Stimulated activated naive CD4-positive, alpha-beta T cell treated with Interleukin-2 at 50 U/mL for 16 hours (primary cell): Measurements from ENCODE around the gene SLC27A5.
A peak's percentile ranks its signal among the peaks of the same experiment; 100 is the strongest.
"Not testable (repeated sequence)": the region's sequence is repeated elsewhere in the genome, so short reads cannot be mapped to it uniquely, and the experiment has no call there.

Experiments
- DNase-seq: peaks from one replicate; lab custom pipeline; 2025; lab: John Stamatoyannopoulos, UW

The SLC27A5 gene

DNA sequence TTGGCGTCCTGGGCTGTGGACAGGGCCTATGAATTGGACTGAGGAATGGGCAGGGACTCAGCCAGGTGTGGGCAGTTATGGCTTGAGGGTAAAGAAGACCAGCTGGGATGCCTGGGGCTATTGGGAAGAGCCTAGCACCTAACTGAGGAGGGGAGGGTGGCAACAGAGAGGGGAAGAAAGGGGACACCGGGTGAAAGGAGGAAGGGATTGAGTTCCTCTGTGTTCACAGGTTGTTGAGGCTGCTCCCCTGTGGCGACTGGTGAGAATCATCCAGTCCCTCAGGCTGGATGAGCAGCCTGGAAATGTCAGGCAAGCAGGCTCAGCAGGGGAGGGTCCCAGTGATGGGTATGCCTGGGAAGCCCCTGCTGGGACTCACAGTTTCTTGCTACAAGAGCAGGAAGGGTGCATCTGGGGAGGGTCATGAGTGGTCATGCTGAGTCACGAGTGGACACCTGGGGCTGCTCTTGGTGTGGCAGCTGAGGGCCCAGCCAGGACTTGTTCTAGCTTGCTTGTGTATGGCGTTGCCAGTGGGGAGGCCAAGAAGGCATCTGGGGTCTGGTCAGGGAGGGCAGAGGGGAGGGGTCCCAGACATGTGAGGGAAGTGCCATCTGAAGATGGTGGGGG lies 43.5 kb downstream of the SLC27A5 start:
- no peak for DNase-seq

GRCh38 chr19:58466760-58467589 lies 44.8 kb downstream of the SLC27A5 start, which contains the start of gene ZNF324:
TSS of gene ZNF324 (plus strand) at chr19:58467080. CDS start at chr19:58469186, 2,106 bp downstream.
- DNase-seq = peak; percentile 98

GRCh38 chr19:58466089-58466759 lies 45.6 kb downstream of the SLC27A5 start:
- DNase-seq = no peak

- no peak for DNase-seq
These were observed 51.8 kb downstream of the SLC27A5 start for GRCh38 chr19:58460039-58460438.

DNA sequence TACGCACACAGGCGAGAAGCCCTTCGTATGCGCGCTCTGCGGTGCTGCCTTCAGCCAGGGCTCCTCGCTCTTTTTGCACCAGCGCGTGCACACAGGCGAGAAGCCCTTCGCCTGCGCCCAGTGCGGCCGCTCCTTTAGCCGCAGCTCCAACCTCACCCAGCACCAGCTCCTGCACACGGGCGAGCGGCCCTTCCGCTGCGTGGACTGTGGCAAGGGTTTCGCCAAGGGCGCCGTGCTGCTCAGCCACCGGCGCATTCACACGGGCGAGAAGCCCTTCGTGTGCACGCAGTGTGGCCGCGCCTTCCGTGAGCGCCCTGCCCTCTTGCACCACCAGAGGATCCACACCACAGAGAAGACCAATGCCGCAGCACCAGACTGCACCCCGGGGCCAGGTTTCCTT lies 55.7 kb downstream of the SLC27A5 start:
- DNase-seq = no peak

DNA sequence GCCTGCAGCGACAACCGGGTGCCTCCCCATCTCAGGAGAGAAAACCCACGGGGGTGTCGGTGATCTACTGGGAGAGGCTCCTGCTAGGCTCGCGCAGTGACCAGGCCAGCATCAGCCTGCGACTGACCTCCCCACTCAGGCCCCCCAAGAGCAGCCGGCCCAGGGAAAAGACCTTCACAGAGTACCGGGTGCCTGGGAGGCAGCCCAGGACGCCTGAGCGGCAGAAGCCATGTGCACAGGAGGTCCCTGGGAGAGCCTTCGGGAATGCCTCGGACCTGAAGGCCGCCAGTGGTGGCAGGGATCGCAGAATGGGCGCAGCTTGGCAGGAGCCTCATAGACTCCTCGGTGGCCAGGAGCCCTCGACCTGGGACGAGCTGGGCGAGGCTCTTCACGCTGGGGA lies 56.5 kb downstream of the SLC27A5 start:
- no peak for DNase-seq

DNA sequence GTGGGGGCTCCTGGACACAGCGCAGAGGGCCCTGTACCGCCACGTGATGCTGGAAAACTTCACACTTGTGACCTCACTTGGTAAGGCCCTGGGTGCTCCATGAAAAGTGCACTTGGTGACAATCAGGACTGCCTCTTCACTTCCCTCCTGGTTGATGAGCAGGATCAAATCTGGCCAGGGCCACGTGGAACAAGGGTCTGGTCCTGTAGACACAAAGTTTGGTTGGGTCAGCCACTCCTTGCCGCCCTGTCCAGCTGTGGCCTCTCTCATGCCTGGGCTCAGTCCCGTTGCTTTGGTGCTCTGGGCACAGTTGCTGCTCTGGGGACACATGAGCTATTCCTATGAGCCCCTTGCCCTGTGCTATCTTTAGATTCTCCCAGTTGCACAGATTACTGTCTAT lies 58.0 kb downstream of the SLC27A5 start:
- no peak for DNase-seq

DNA sequence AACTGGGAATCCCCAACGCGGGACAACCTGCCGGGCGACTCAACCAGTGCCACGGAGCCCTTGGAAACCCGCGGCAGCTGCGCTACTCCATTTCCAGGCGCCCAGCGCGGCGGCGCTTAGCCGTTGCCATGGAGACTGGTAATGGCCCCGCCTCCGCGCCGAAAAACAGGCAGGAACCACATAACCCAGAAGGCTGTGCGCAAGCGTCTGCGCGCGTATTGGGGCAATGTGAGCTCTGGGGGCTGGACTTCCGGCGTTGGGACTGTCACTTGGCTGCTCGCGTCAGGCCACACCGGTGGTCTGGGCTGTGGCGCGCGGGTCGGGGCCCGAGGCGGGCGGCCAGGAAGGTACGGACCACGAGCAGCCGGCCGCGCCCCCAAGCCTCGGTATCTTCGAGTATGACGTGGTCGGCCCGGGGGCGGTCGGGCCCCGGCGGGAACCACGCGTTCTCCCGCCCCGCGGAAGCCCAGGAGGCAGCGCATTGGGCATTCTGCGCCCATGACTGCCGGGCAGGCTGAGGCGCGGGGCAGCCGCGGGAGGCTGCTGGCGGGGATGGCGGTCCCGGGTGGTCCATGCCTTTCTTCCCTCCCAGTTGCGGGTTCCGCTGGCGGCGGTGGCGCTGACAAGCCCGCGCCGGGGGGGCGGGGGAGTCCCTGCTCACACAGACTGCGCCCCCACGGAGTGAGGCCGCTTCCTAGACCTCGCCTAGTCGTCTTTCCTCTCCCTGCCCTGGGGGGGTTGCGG lies 60.3 kb downstream of the SLC27A5 start, which contains the start of gene ZNF324B:
Gene ZNF324B (plus strand): TSS at position 265 of the 744 bp plus-strand sequence. CDS start 2,080 bp downstream, outside the sequence.
- peak; percentile 98 for DNase-seq

- no peak for DNase-seq
These were observed 60.9 kb downstream of the SLC27A5 start for GRCh38 chr19:58450856-58451357.

DNA sequence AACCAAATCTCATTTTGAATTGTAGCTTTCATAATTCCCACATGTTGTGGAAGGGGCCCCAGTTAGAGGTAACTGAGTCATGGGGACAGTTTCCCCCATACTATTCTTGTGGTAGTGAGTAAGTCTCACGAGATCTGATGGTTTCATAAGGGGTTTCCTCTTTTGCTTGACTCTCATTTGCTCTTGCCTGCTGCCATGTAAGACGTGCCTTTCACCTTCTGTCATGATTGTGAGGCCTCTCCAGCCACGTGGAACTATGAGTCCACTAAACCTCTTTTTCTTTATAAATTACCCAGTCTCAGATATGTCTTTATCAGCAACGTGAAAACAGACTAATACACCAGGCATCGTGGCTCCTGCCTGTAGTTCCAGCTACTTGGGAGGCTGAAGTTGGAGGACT lies 61.8 kb downstream of the SLC27A5 start:
- DNase-seq = not testable (repeated sequence)

GRCh38 chr19:58448860-58449259 lies 62.9 kb downstream of the SLC27A5 start:
- DNase-seq = not testable (repeated sequence)
